NCI-H82 (cell line): ENCODE data around the gene RAB15.

ENCODE experiments used
- DNase-seq: peaks from one replicate; lab custom pipeline; 2025; lab: John Stamatoyannopoulos, UW

Gene RAB15

GRCh38 chr14:64910847-64911495 is 61.2 kb downstream of the RAB15 start:
- peak; percentile 34 for DNase-seq

- no peak for DNase-seq
Measured at GRCh38 chr14:64906022-64906421, 66.1 kb downstream of the RAB15 start.

- no peak for DNase-seq
Measured at GRCh38 chr14:64899958-64900357, 72.2 kb downstream of the RAB15 start.
